Glutamatergic neuron (in vitro differentiated cells): ENCODE measurements around the gene RNPS1. TPM values are rescaled to one million over a fixed set of nuclear protein-coding genes. Genes with fewer than 3 reads are reported as not detected.

Experiments
- DNase-seq: peaks from one replicate; pipeline ENCODE4 v3.0.0; 2022
- H3K27ac Mint-ChIP-seq: one replicate; pipeline ENCODE4 v1.8.0; 2020; ENCODE audit warnings: mild to moderate bottlenecking, mixed read lengths, inconsistent platforms; ENCODE audit not compliant: unreplicated experiment
- H3K27me3 Mint-ChIP-seq: one replicate; pipeline ENCODE4 v1.8.0; 2020; ENCODE audit warnings: mild to moderate bottlenecking, moderate library complexity, mixed read lengths, inconsistent platforms; ENCODE audit not compliant: unreplicated experiment
- H3K36me3 Mint-ChIP-seq: one replicate; pipeline ENCODE4 v1.8.0; 2020; ENCODE audit warnings: mild to moderate bottlenecking, mixed read lengths, inconsistent platforms; ENCODE audit not compliant: unreplicated experiment
- H3K4me1 Mint-ChIP-seq: one replicate; pipeline ENCODE4 v1.8.0; 2020; ENCODE audit warnings: mild to moderate bottlenecking, low read depth, mixed read lengths, inconsistent platforms; ENCODE audit not compliant: unreplicated experiment
- H3K4me3 Mint-ChIP-seq: one replicate; pipeline ENCODE4 v1.8.0; 2020; ENCODE audit warnings: mild to moderate bottlenecking, mixed read lengths, inconsistent platforms; ENCODE audit not compliant: unreplicated experiment
- H3K9me3 Mint-ChIP-seq: one replicate; pipeline ENCODE4 v1.8.0; 2020; ENCODE audit warnings: mild to moderate bottlenecking, moderate library complexity, mixed read lengths, inconsistent platforms; ENCODE audit not compliant: unreplicated experiment
- CTCF ChIP-seq: fragments of 200-600 bp; sonication (generic); IDR thresholded peaks from one replicate; pipeline ENCODE4 v1.5.0; 2021; ENCODE audit not compliant: partially characterized antibody, unreplicated experiment
- total RNA-seq: library from RNA; stranded (reverse); fragmentation: NEBNext Ultra II Directional; extraction: Animal tissue kit (Norgen Biotek cat#: 25700); gene quantifications from one replicate; pipeline ENCODE4 v1.2.1, GENCODE V29; 2021; ENCODE audit not compliant: unreplicated experiment

Gene RNPS1
- total RNA-seq, 1 donor from 2014 or later = 220 TPM

GRCh38 chr16:2238150-2238837 is 29.6 kb downstream of the RNPS1 start:
- Mint-ChIP-seq H3K4me1 (no peaks in the 10 kb centered on the region), H3K27me3 (peaks cover 4% of the 10 kb centered on the region), H3K9me3 (peaks cover 9% of the 10 kb centered on the region), H3K27ac (no peak overlapping the region), H3K4me3 (no peak overlapping the region), H3K36me3 (no peaks in the 10 kb centered on the region)
- TF ChIP-seq CTCF = no peak
- no peak for DNase-seq

- H3K27me3 Mint-ChIP-seq = peaks cover 4% of the 10 kb centered on the region
- H3K36me3 Mint-ChIP-seq = no peaks in the 10 kb centered on the region
- H3K4me3 Mint-ChIP-seq = no peak overlapping the region
- no peak overlapping the region for H3K27ac Mint-ChIP-seq
- peaks cover 9% of the 10 kb centered on the region for H3K9me3 Mint-ChIP-seq
- no peaks in the 10 kb centered on the region for H3K4me1 Mint-ChIP-seq
- DNase-seq = no peak
- no peak for TF ChIP-seq CTCF
These were observed 30.3 kb downstream of the RNPS1 start for GRCh38 chr16:2237493-2238149.

- DNase-seq = no peak
- no peak overlapping the region for H3K27ac Mint-ChIP-seq
- no peak overlapping the region for H3K4me3 Mint-ChIP-seq
- H3K36me3 Mint-ChIP-seq = no peaks in the 10 kb centered on the region
- no peak for TF ChIP-seq CTCF
- H3K27me3 Mint-ChIP-seq = peaks cover 4% of the 10 kb centered on the region
- peaks cover 5% of the 10 kb centered on the region for H3K9me3 Mint-ChIP-seq
- H3K4me1 Mint-ChIP-seq = no peaks in the 10 kb centered on the region
These were observed 30.8 kb downstream of the RNPS1 start for GRCh38 chr16:2237102-2237482.

DNA sequence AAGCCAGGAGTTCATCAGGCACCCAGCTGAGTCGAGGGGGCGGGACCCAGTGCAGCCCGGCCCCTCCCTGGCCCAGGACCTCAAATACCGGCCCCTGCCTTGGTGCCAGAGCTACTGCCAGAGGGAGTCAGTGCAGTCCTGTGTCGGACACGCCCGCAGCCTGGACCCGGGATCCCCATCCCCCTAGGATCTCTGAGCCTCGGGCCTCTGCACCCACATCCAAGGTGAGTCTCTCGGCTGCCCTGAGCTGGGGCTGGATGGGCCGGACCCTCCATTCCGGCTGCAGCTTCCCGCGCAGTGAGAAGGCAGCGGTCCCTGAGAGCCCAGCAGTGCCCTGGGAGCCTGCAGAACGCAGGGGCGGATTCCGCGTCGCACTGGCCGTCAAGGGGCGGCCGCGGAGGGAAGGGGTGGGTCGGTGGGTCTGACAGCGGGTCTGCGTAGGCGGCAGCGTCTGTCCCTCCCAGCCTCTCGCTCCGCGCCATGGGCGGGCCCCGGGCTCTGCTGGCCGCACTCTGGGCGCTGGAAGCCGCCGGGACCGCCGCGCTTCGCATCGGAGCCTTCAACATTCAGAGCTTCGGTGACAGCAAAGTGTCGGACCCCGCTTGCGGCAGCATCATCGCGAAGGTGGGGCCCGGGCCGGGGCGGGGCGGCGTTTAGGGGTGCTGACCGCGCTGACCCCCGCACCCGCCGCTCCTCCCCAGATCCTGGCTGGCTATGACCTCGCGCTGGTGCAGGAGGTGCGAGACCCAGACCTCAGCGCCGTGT is 31.4 kb downstream of the RNPS1 start, which contains the start of gene DNASE1L2:
DNASE1L2 (plus strand) TSS at position 108 of the 765 bp plus-strand sequence; CDS start at position 481, 373 bp downstream.
- Mint-ChIP-seq H3K9me3 (peaks cover 4% of the 10 kb centered on the region), H3K4me3 (peak within 1 kb of the TSS; percentile 30), H3K27me3 (peaks cover 4% of the 10 kb centered on the region), H3K27ac (no peak within 1 kb of the TSS), H3K4me1 (no peaks in the 10 kb centered on the region), H3K36me3 (no peaks in the 10 kb centered on the region)
- DNase-seq = peak; percentile 67
- no peak for TF ChIP-seq CTCF
